NCI-H1105 (cell line): ENCODE results near the gene ADAMTS2.

Source experiments
- DNase-seq: peaks from one replicate; lab custom pipeline; 2025; lab: John Stamatoyannopoulos, UW

The ADAMTS2 gene

GRCh38 chr5:179266291-179267070 lies 78.8 kb downstream of the ADAMTS2 start:
- no peak for DNase-seq

GRCh38 chr5:179265514-179266290 lies 79.6 kb downstream of the ADAMTS2 start:
- DNase-seq, result no peak

- DNase-seq, result no peak
Measured at GRCh38 chr5:179264783-179265513, 80.3 kb downstream of the ADAMTS2 start.

- DNase-seq, result no peak
Measured at GRCh38 chr5:179264053-179264782, 81.0 kb downstream of the ADAMTS2 start.

GRCh38 chr5:179263391-179264052 lies 81.7 kb downstream of the ADAMTS2 start:
- no peak for DNase-seq

- DNase-seq, result no peak
Measured at GRCh38 chr5:179262126-179262920, 82.9 kb downstream of the ADAMTS2 start.

- DNase-seq, result no peak
Measured at GRCh38 chr5:179261301-179262125, 83.7 kb downstream of the ADAMTS2 start.

- DNase-seq, result no peak
Measured at GRCh38 chr5:179260324-179261070, 84.8 kb downstream of the ADAMTS2 start.

- DNase-seq, result no peak
Measured at GRCh38 chr5:179259731-179260323, 85.4 kb downstream of the ADAMTS2 start.

- no peak for DNase-seq
Measured at GRCh38 chr5:179258922-179259730, 86.1 kb downstream of the ADAMTS2 start.

GRCh38 chr5:179258001-179258921 lies 87.0 kb downstream of the ADAMTS2 start:
- no peak for DNase-seq

- DNase-seq, result no peak
Measured at GRCh38 chr5:179257176-179257682, 88.0 kb downstream of the ADAMTS2 start.

- DNase-seq, result no peak
Measured at GRCh38 chr5:179256328-179257175, 88.7 kb downstream of the ADAMTS2 start.

GRCh38 chr5:179255527-179256327 lies 89.5 kb downstream of the ADAMTS2 start:
- DNase-seq, result no peak
